Measurements from ENCODE around the gene CAMK2N1.

- TF ChIP-seq CTCF (conservative IDR thresholded peaks at IDR 0.05; ENCODE audit: low read depth, low read length) (no peak), EZH2 (IDR thresholded peaks at IDR 0.05; ENCODE audit: borderline replicate concordance, low read depth, low read length, poor library complexity, severe bottlenecking) (no peak)
Measured at GRCh38 chr1:20498116-20498515, 12.1 kb upstream of the CAMK2N1 start.
